Neutrophil (primary cell): ENCODE measurements around the gene SLC40A1.

Experiments used
- H3K27ac ChIP-seq: fragments of 200-600 bp; sonication (generic); 2 replicates; pipeline ENCODE4 v1.5.1; 2016; ENCODE audit warnings: mild to moderate bottlenecking, moderate library complexity
- H3K27me3 ChIP-seq: fragments of 200-600 bp; sonication (generic); 2 replicates; pipeline ENCODE4 v1.6.0; 2016; ENCODE audit warnings: mild to moderate bottlenecking
- H3K36me3 ChIP-seq: fragments of 200-600 bp; sonication (generic); 2 replicates; pipeline ENCODE4 v1.5.1; 2017
- H3K4me1 ChIP-seq, 2 experiments: fragments of 200-600 bp in 1 of 2; sonication (generic) in 1 of 2; 1 replicate in 1 of 2; 2 replicates in 1 of 2; pipeline versions ENCODE4 v1.5.1 to v1.6.1; 2013 to 2016; ENCODE audit warnings: low read depth in 1 of 2, low read length in 1 of 2, mild to moderate bottlenecking in 1 of 2, moderate library complexity in 1 of 2; ENCODE audit not compliant: control insufficient read depth in 1 of 2, insufficient read depth in 1 of 2
- H3K4me3 ChIP-seq, 2 experiments: fragments of 200-600 bp in 1 of 2; sonication (generic) in 1 of 2; 1 replicate in 1 of 2; 2 replicates in 1 of 2; pipeline ENCODE4 v1.5.1; 2013 to 2016; ENCODE audit warnings: low read depth in 1 of 2, low read length in 1 of 2, mild to moderate bottlenecking in 1 of 2, moderate library complexity in 1 of 2
- H3K9me3 ChIP-seq: fragments of 200-600 bp; sonication (generic); 2 replicates; pipeline ENCODE4 v1.5.1; 2016
- TF ChIP-seq, protein P1 (sequence below): fragments of 200-600 bp; sonication (generic); IDR thresholded peaks from 2 replicates; pipeline ENCODE4 v1.5.1; 2016; ENCODE audit warnings: antibody characterized with exemption

SLC40A1 gene

DNA sequence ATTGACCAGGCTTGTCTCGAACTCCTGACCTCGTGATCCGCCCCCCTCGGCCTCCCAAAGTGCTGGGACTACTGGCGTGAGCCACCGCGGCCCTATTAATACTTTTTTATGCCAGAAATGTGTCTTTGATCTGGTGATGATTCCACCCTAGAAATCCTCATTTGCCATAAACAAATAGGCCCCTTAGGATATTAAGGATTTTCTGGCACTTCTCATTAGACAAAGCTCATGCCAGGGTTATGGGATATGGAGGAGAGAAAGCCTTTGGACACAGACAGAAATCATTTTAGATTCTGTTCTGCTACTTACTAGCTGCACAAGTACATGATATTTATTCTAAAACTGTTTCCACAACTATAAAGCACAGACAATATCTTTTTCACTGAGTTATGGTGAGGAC, 24.1 kb downstream of the SLC40A1 start:
- Histone ChIP-seq H3K27ac (no peak overlapping the region), H3K36me3 (peaks cover 33% of the 10 kb centered on the region), H3K4me3 (no peak overlapping the region), H3K4me1 (peaks cover 16 to 22% of the 10 kb centered on the region in 2 experiments), H3K9me3 (no peaks in the 10 kb centered on the region), H3K27me3 (no peaks in the 10 kb centered on the region)
- TF ChIP-seq, protein P1, sequence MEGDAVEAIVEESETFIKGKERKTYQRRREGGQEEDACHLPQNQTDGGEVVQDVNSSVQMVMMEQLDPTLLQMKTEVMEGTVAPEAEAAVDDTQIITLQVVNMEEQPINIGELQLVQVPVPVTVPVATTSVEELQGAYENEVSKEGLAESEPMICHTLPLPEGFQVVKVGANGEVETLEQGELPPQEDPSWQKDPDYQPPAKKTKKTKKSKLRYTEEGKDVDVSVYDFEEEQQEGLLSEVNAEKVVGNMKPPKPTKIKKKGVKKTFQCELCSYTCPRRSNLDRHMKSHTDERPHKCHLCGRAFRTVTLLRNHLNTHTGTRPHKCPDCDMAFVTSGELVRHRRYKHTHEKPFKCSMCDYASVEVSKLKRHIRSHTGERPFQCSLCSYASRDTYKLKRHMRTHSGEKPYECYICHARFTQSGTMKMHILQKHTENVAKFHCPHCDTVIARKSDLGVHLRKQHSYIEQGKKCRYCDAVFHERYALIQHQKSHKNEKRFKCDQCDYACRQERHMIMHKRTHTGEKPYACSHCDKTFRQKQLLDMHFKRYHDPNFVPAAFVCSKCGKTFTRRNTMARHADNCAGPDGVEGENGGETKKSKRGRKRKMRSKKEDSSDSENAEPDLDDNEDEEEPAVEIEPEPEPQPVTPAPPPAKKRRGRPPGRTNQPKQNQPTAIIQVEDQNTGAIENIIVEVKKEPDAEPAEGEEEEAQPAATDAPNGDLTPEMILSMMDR: no peak

DNA sequence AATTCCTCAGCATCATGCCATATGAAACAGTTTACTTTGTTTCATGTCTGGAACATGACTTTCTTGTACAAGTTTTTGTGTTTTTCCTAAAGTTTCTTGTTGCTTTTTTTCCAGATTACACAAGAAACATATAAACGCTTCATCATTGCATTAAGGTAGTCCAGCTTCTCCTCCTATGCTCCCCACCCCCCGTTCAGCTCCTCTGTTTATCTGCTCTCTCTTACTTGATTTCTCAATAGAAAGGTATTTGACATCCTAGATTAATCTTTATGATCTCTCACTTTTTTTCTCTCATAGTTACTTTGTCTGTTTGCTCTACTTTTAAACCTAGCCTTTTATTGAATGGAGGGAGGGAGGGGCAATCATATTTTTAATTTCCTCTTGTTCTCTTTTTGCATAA, 25.4 kb downstream of the SLC40A1 start:
- H3K4me1 ChIP-seq: peaks cover 15 to 17% of the 10 kb centered on the region in 2 experiments
- no peak overlapping the region for H3K27ac ChIP-seq
- no peak overlapping the region for H3K4me3 ChIP-seq
- TF ChIP-seq, protein P1: no peak
- no peaks in the 10 kb centered on the region for H3K27me3 ChIP-seq
- H3K9me3 ChIP-seq: no peaks in the 10 kb centered on the region
- H3K36me3 ChIP-seq: peaks cover 22% of the 10 kb centered on the region

DNA sequence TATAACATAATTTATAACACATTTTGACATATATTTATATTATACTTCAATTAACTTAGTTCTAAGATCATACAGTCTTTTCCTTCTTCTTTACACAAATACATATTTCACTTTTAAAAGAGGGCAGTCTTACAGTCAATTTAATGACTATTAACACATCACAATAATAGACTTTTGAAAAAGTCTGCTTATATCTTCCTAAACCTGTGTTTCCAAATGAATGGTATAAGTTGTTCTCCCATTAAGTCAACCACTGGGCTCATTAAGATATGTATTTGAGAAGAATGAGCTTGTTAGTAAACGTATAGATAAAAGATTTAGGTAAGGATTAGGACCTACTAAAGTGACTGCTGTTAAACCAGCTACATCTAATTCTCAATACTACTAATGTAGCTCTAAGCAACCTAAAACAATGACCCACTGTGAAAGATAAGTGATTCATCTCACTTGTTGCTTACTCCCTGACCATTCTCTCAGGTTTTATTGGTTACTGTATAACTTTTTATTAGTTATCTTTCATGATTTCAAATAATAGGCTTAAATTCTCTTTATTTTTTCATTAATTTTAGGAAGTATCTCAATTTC, 27.0 kb downstream of the SLC40A1 start:
- TF ChIP-seq, protein P1: no peak
- H3K27ac ChIP-seq: no peak overlapping the region
- peaks cover 22% of the 10 kb centered on the region for H3K36me3 ChIP-seq
- H3K4me3 ChIP-seq: no peak overlapping the region
- no peaks in the 10 kb centered on the region for H3K9me3 ChIP-seq
- peaks cover 0 to under 1% of the 10 kb centered on the region in 2 experiments for H3K4me1 ChIP-seq
- no peaks in the 10 kb centered on the region for H3K27me3 ChIP-seq

DNA sequence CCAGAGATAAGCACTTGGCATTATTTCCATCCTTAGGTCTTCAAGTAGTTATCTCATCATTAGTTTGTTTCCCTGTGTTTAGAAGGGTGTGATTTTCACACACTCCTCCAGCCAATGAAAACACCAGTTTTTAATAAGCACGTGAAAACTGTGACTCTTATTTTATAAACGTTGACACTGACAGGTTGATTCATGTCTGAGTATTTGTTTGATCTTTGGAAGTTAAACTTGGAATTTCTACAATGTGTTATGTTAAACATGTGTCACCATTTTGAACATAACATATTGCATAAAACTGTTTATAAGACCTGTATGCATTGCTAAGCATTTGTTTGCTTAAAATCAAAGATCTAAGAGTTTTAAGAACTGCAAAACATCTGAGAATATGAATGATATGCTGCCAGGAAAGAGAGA, 27.6 kb downstream of the SLC40A1 start:
- peaks cover 21% of the 10 kb centered on the region for H3K36me3 ChIP-seq
- no peaks in the 10 kb centered on the region for H3K27me3 ChIP-seq
- no peaks in the 10 kb centered on the region for H3K4me1 ChIP-seq
- H3K27ac ChIP-seq: no peak overlapping the region
- TF ChIP-seq, protein P1: no peak
- H3K9me3 ChIP-seq: no peaks in the 10 kb centered on the region
- H3K4me3 ChIP-seq: no peak overlapping the region

- Histone ChIP-seq H3K27ac (no peak overlapping the region), H3K4me1 (no peaks in the 10 kb centered on the region), H3K36me3 (peaks cover 16% of the 10 kb centered on the region), H3K9me3 (no peaks in the 10 kb centered on the region), H3K27me3 (no peaks in the 10 kb centered on the region), H3K4me3 (no peak overlapping the region)
- TF ChIP-seq, protein P1: no peak
Observed at GRCh38 chr2:189552334-189552990, 28.1 kb downstream of the SLC40A1 start.
